Hepatocyte (in vitro differentiated cells): ENCODE measurements around the gene NTF4. TPM values are rescaled to one million over a fixed set of nuclear protein-coding genes. Genes with fewer than 3 reads are reported as not detected.
"Not testable (repeated sequence)": the region's sequence is repeated elsewhere in the genome, so short reads cannot be mapped to it uniquely, and the experiment has no call there.

Experiments
- DNase-seq: peaks from one replicate; pipeline ENCODE4 v3.0.0-alpha.2; 2016; ENCODE audit warnings: low spot score
- H2AFZ ChIP-seq: fragments of 200-600 bp; sonication (generic); 2 replicates; pipeline ENCODE4 v1.6.0; 2016; ENCODE audit warnings: antibody characterized with exemption, mild to moderate bottlenecking
- H3K27ac ChIP-seq: fragments of 200-600 bp; sonication (generic); 2 replicates; pipeline ENCODE4 v1.5.1; 2016; ENCODE audit warnings: mild to moderate bottlenecking
- H3K27me3 ChIP-seq: fragments of 200-600 bp; sonication (generic); 2 replicates; pipeline ENCODE4 v1.6.1; 2016
- H3K36me3 ChIP-seq: fragments of 200-600 bp; sonication (generic); replicated peaks from 2 replicates; pipeline ENCODE4 v1.5.1; 2016; ENCODE audit warnings: low read depth; ENCODE audit not compliant: insufficient read depth
- H3K4me1 ChIP-seq: fragments of 200-600 bp; sonication (generic); 2 replicates; pipeline ENCODE4 v1.5.1; 2016; ENCODE audit warnings: mild to moderate bottlenecking, moderate library complexity; ENCODE audit not compliant: insufficient read depth
- H3K4me2 ChIP-seq: fragments of 200-600 bp; sonication (generic); 2 replicates; pipeline ENCODE4 v1.6.0; 2016
- H3K4me3 ChIP-seq: fragments of 200-600 bp; sonication (generic); 2 replicates; pipeline ENCODE4 v1.5.1; 2016; ENCODE audit warnings: mild to moderate bottlenecking
- H3K79me2 ChIP-seq: fragments of 200-600 bp; sonication (generic); 2 replicates; pipeline ENCODE4 v1.6.0; 2017; ENCODE audit warnings: mild to moderate bottlenecking
- H3K9me2 ChIP-seq: fragments of 200-600 bp; sonication (generic); replicated peaks from 2 replicates; pipeline ENCODE4 v1.6.0; 2017; ENCODE audit warnings: mild to moderate bottlenecking; ENCODE audit not compliant: insufficient read depth
- H3K9me3 ChIP-seq: fragments of 200-600 bp; sonication (generic); 2 replicates; pipeline ENCODE4 v1.5.1; 2016; ENCODE audit warnings: low read depth, mild to moderate bottlenecking
- H4K20me1 ChIP-seq: fragments of 200-600 bp; sonication (generic); 2 replicates; pipeline ENCODE4 v1.6.0; 2016; ENCODE audit warnings: mild to moderate bottlenecking; ENCODE audit not compliant: insufficient read depth, poor library complexity, severe bottlenecking
- CTCF ChIP-seq: fragments of 200-600 bp; sonication (generic); IDR thresholded peaks from 2 replicates; pipeline ENCODE4 v1.5.1; 2016; ENCODE audit warnings: antibody characterized with exemption, mild to moderate bottlenecking; ENCODE audit not compliant: poor library complexity
- EZH2 ChIP-seq: fragments of 200-600 bp; sonication (generic); IDR thresholded peaks from 2 replicates; pipeline ENCODE4 v1.6.1; 2016; ENCODE audit warnings: antibody characterized with exemption, mild to moderate bottlenecking, borderline replicate concordance
- EZH2phosphoT487 ChIP-seq: fragments of 200-600 bp; sonication (generic); IDR thresholded peaks from one replicate; pipeline ENCODE4 v1.6.1; 2018; ENCODE audit warnings: antibody characterized with exemption, mild to moderate bottlenecking, low read depth, moderate library complexity; ENCODE audit not compliant: unreplicated experiment, severe bottlenecking
- WGBS: methylation state at CpG from one replicate; pipeline ENCODE4 v1.1.6; 2016; ENCODE audit warnings: low lambda C conversion rate; ENCODE audit errors: missing lambda C conversion rate; 5-methylcytosine and 5-hydroxymethylcytosine counted together
- polyA plus RNA-seq: library from polyadenylated mRNA; unstranded; fragments of >200 nt; fragmentation: Nextera tagmentation; extraction: Ambion mirVana; gene quantifications from 2 replicates; pipeline ENCODE4 v1.2.1, GENCODE V29; 2016
- total RNA-seq: library from RNA; depleted of rRNA; stranded (reverse); fragments of >200 nt; gene quantifications from 2 replicates; pipeline ENCODE4 v1.2.3, GENCODE V29; 2014

Gene NTF4
- total and polyA plus RNA-seq, 2 experiments from 2014 or later = 2.9 to 6.9 TPM

- H3K9me3 ChIP-seq = no peaks in the 10 kb centered on the region
These were observed 19.8 kb upstream of the NTF4 start for GRCh38 chr19:49084206-49085019.

GRCh38 chr19:49081273-49081672 is 16.7 kb upstream of the NTF4 start:
- Histone ChIP-seq H3K27me3 (no peaks in the 10 kb centered on the region), H3K9me2 (no peaks in the 10 kb centered on the region), H4K20me1 (peaks cover 7% of the 10 kb centered on the region), H3K4me1 (peaks cover 4% of the 10 kb centered on the region), H2AFZ (no peak overlapping the region), H3K79me2 (peaks cover 10% of the 10 kb centered on the region), H3K4me2 (no peak overlapping the region), H3K9me3 (no peaks in the 10 kb centered on the region), H3K4me3 (no peak overlapping the region), H3K27ac (no peak overlapping the region), H3K36me3 (no peaks in the 10 kb centered on the region)
- WGBS = 87% methylated on average over 1 of the region's 1 CpG
- DNase-seq = no peak
- TF ChIP-seq EZH2 (no peak), EZH2phosphoT487 (no peak), CTCF (no peak)

More at GRCh38 chr19:49084206-49085019, 19.8 kb upstream of the NTF4 start:
- no peak for DNase-seq
- 82% methylated on average over 26 of the region's 26 CpGs for WGBS
- TF ChIP-seq CTCF = no peak
- TF ChIP-seq EZH2 = no peak
- TF ChIP-seq EZH2phosphoT487 = no peak
- Histone ChIP-seq H3K79me2 (peaks cover 41% of the 10 kb centered on the region), H3K36me3 (no peaks in the 10 kb centered on the region), H3K4me3 (peak overlapping the region; percentile 16), H2AFZ (peak overlapping the region; percentile 91), H3K27ac (peak overlapping the region; percentile 88), H4K20me1 (peaks cover 38% of the 10 kb centered on the region), H3K9me2 (no peaks in the 10 kb centered on the region), H3K4me2 (peak overlapping the region; percentile 81), H3K27me3 (no peaks in the 10 kb centered on the region), H3K4me1 (peaks cover 18% of the 10 kb centered on the region)

GRCh38 chr19:49080392-49080791 is 15.8 kb upstream of the NTF4 start:
- H3K9me2 ChIP-seq = no peaks in the 10 kb centered on the region
- no peak for TF ChIP-seq EZH2phosphoT487
- no peak for TF ChIP-seq CTCF
- TF ChIP-seq EZH2 = no peak
- H3K4me2 ChIP-seq = no peak overlapping the region
- H3K9me3 ChIP-seq = no peaks in the 10 kb centered on the region
- no peak overlapping the region for H3K4me3 ChIP-seq
- H3K36me3 ChIP-seq = no peaks in the 10 kb centered on the region
- WGBS = 89% methylated on average over 4 of the region's 4 CpGs
- no peak overlapping the region for H2AFZ ChIP-seq
- H4K20me1 ChIP-seq = no peaks in the 10 kb centered on the region
- H3K27me3 ChIP-seq = no peaks in the 10 kb centered on the region
- peaks cover 4% of the 10 kb centered on the region for H3K4me1 ChIP-seq
- no peak overlapping the region for H3K27ac ChIP-seq
- peaks cover under 1% of the 10 kb centered on the region for H3K79me2 ChIP-seq
- no peak for DNase-seq

- not testable (repeated sequence) for H3K9me3 ChIP-seq, H3K36me3 ChIP-seq, H3K79me2 ChIP-seq, H3K4me1 ChIP-seq, H3K27ac ChIP-seq, H3K4me3 ChIP-seq, H2AFZ ChIP-seq, H3K9me2 ChIP-seq, H4K20me1 ChIP-seq, H3K4me2 ChIP-seq
- TF ChIP-seq CTCF = peak; percentile 63
- 21% methylated on average over 9 of the region's 9 CpGs for WGBS
- DNase-seq = peak; percentile 60
- peaks cover 35% of the 10 kb centered on the region for H3K27me3 ChIP-seq
These were observed 10.3 kb upstream of the NTF4 start for GRCh38 chr19:49074869-49075268.
